DOHH2 (cell line): ENCODE results near the gene LPIN1.

Experiments used
- H3F3A ChIP-seq: fragments of 200-600 bp; sonication (generic), shearing (Covaris generic); 2 replicates; pipeline ENCODE4 v1.6.0; 2016; ENCODE audit warnings: antibody characterized with exemption, mild to moderate bottlenecking; ENCODE audit not compliant: control insufficient read depth, insufficient read depth
- H3K27ac ChIP-seq: fragments of 200-600 bp; sonication (generic); 2 replicates; pipeline ENCODE4 v1.5.1; 2014; ENCODE audit warnings: low read depth, mild to moderate bottlenecking, low read length, moderate library complexity
- H3K27me3 ChIP-seq: fragments of 200-600 bp; sonication (generic); 2 replicates; pipeline ENCODE4 v1.6.1; 2014; ENCODE audit warnings: mild to moderate bottlenecking, low read length, mixed read lengths; ENCODE audit not compliant: control insufficient read depth
- H3K36me3 ChIP-seq: fragments of 200-600 bp; sonication (generic); 2 replicates; pipeline ENCODE4 v1.6.1; 2014; ENCODE audit warnings: mild to moderate bottlenecking, low read length, moderate library complexity, mixed read lengths; ENCODE audit not compliant: control insufficient read depth
- H3K4me1 ChIP-seq: fragments of 200-600 bp; sonication (generic); 2 replicates; pipeline ENCODE4 v1.6.1; 2014; ENCODE audit warnings: mild to moderate bottlenecking, low read length, mixed read lengths; ENCODE audit not compliant: control insufficient read depth
- H3K4me2 ChIP-seq: fragments of 200-600 bp; sonication (generic); 2 replicates; pipeline ENCODE4 v1.6.0; 2014; ENCODE audit warnings: mild to moderate bottlenecking, low read length, moderate library complexity
- H3K4me3 ChIP-seq: fragments of 200-600 bp; sonication (generic); 2 replicates; pipeline ENCODE4 v1.5.1; 2014; ENCODE audit warnings: mild to moderate bottlenecking, low read length, mixed read lengths
- H3K79me2 ChIP-seq: fragments of 200-600 bp; sonication (generic); 2 replicates; pipeline ENCODE4 v1.6.1; 2014; ENCODE audit warnings: mild to moderate bottlenecking, low read length, mixed read lengths; ENCODE audit not compliant: control insufficient read depth
- H3K9me2 ChIP-seq: fragments of 200-600 bp; sonication (generic); replicated peaks from 2 replicates; pipeline ENCODE4 v1.6.1; 2014; ENCODE audit warnings: mild to moderate bottlenecking, low read length, mixed read lengths; ENCODE audit not compliant: control insufficient read depth
- H3K9me3 ChIP-seq: fragments of 200-600 bp; sonication (generic); 2 replicates; pipeline ENCODE4 v1.6.1; 2014; ENCODE audit warnings: antibody characterized with exemption, low read length, mixed read lengths; ENCODE audit not compliant: control insufficient read depth, insufficient read depth
- H4K20me1 ChIP-seq: fragments of 200-600 bp; sonication (generic); 2 replicates; pipeline ENCODE4 v1.6.0; 2014; ENCODE audit warnings: low read depth, mild to moderate bottlenecking, antibody characterized with exemption, low read length, moderate library complexity; ENCODE audit not compliant: control insufficient read depth, insufficient read depth
- EZH2phosphoT487 ChIP-seq: fragments of 200-600 bp; sonication (generic); IDR thresholded peaks from 2 replicates; pipeline ENCODE4 v1.6.1; 2017; ENCODE audit warnings: borderline replicate concordance, mild to moderate bottlenecking, antibody characterized with exemption, low read length, moderate library complexity, mixed read lengths
- TF ChIP-seq, protein P1 (sequence below): fragments of 200-600 bp; sonication (generic); IDR thresholded peaks from one replicate; pipeline ENCODE4 v1.5.1; 2014; ENCODE audit warnings: antibody characterized with exemption, mild to moderate bottlenecking, low read depth, low read length; ENCODE audit not compliant: poor library complexity, severe bottlenecking

LPIN1 gene

DNA sequence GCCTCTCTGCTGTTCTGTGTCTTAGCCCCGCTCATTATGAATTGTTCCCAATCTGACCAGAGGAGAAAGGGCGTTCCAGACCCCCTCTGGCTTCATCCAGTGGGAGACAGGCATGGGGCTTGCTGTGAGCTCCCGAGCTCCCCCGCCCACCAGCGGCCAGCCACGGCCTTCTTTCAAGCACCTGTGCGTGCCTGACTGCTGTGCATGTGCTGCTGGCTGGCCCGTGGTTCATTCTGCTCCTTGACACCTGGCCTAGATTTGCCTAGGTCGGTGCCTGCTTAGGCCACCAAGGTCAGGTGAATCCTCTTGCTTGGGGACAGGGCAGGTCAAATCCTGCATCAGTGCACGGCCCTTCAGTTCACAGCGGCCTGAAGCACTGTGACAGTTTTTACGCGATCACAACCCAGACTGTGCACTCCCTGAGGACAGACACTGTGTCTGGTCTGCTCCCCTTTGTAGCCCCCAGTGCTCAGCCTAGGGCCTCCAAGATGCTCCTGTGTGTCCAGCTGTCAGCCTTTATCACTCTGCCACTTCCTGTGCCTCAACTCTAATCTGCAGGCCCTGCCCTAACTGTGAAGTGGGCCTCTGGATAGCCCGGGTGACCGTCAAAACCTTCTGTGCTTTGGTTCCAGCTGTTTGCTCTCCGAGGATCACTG lies 3.6 kb upstream of the LPIN1 start:
- Histone ChIP-seq H3K9me2 (no peaks in the 10 kb centered on the region), H3F3A (peaks cover 15% of the 10 kb centered on the region), H3K4me1 (peaks cover 41% of the 10 kb centered on the region), H3K4me3 (no peak overlapping the region), H4K20me1 (peaks cover 6% of the 10 kb centered on the region; the same call in 1 of the 2 replicates), H3K36me3 (no peaks in the 10 kb centered on the region), H3K4me2 (no peak overlapping the region), H3K79me2 (peaks cover 12% of the 10 kb centered on the region), H3K27me3 (peaks cover 14% of the 10 kb centered on the region), H3K27ac (no peak overlapping the region), H3K9me3 (no peaks in the 10 kb centered on the region)
- TF ChIP-seq, protein P1, sequence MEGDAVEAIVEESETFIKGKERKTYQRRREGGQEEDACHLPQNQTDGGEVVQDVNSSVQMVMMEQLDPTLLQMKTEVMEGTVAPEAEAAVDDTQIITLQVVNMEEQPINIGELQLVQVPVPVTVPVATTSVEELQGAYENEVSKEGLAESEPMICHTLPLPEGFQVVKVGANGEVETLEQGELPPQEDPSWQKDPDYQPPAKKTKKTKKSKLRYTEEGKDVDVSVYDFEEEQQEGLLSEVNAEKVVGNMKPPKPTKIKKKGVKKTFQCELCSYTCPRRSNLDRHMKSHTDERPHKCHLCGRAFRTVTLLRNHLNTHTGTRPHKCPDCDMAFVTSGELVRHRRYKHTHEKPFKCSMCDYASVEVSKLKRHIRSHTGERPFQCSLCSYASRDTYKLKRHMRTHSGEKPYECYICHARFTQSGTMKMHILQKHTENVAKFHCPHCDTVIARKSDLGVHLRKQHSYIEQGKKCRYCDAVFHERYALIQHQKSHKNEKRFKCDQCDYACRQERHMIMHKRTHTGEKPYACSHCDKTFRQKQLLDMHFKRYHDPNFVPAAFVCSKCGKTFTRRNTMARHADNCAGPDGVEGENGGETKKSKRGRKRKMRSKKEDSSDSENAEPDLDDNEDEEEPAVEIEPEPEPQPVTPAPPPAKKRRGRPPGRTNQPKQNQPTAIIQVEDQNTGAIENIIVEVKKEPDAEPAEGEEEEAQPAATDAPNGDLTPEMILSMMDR: no peak
- TF ChIP-seq EZH2phosphoT487: no peak

DNA sequence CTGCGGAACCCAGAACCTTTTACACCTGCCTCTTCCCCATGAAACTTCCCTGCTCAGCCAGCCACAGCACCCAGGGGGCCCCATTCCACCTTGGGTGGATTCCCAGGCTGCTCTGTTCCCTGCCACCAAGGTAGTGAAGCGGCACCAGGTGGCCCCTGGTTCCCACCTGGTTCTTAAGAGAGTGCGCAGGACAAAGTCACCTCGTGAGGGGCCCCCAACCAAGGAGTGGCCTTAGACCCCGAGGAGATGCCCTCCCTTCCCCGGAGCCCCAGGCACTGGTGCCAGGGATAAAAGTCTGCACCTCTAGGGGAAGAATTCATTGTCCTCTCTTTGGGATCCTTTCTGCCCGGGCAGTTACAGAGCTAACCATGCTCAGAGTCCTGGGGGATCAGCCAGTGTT lies 3.1 kb upstream of the LPIN1 start:
- Histone ChIP-seq H3K27ac (no peak overlapping the region), H3K9me3 (no peaks in the 10 kb centered on the region), H3K36me3 (no peaks in the 10 kb centered on the region), H4K20me1 (peaks cover 11% of the 10 kb centered on the region; the same call in 1 of the 2 replicates), H3K9me2 (no peaks in the 10 kb centered on the region), H3K4me3 (no peak overlapping the region), H3K79me2 (peaks cover 17% of the 10 kb centered on the region), H3K27me3 (peaks cover 14% of the 10 kb centered on the region), H3F3A (peaks cover 15% of the 10 kb centered on the region), H3K4me2 (no peak overlapping the region), H3K4me1 (peaks cover 46% of the 10 kb centered on the region)
- TF ChIP-seq, protein P1: no peak
- TF ChIP-seq EZH2phosphoT487: no peak

DNA sequence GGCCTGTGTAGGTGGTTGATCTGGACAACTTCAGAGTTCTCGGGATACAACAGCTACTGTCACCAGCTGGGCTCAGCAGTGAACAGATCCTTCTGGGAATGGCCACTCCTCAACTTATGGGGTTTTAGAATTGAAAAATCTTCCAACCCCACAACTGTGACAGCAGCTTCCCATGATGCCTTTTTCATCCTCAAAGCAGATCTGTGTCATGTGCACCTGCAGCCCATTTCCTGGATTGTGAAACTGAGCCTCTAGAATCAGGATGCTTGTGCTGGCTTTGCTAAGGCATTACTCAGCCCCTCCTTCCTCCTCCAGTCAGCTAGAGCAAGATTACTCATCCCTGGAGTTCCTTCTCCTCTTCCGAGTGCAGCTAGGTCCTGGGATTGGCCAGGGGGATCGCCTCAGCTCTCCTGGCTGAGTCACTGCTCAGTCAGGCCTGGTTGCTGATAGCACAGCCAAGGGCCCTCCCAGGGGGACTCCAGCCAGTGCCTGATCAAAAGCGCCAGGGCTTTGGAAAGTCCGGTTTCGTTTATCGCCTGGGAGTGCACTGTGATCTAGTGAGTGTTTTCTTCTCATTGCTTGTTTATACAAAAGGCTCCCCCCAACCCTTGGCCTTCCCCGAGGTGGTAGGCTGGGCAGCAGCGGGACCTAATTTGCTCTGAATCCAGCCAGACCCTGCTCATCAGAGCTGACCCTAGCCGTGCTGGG lies 2.4 kb upstream of the LPIN1 start:
- Histone ChIP-seq H3K27ac (no peak overlapping the region), H3K4me2 (peak overlapping the region; percentile 40), H4K20me1 (peaks cover 16% of the 10 kb centered on the region), H3F3A (peaks cover 15% of the 10 kb centered on the region), H3K36me3 (no peaks in the 10 kb centered on the region), H3K9me3 (no peaks in the 10 kb centered on the region), H3K79me2 (peaks cover 24% of the 10 kb centered on the region), H3K4me3 (no peak overlapping the region), H3K4me1 (peaks cover 50% of the 10 kb centered on the region), H3K9me2 (no peaks in the 10 kb centered on the region), H3K27me3 (peaks cover 10% of the 10 kb centered on the region)
- TF ChIP-seq, protein P1: no peak
- TF ChIP-seq EZH2phosphoT487: no peak
